NCI-H2107 treated with DMSO at 0.1 percent for 48 hours (cell line): ENCODE results near the gene SEMA3D.

Experiments used
- DNase-seq: peaks from one replicate; lab custom pipeline; 2025; ENCODE audit not compliant: unreplicated experiment; lab: John Stamatoyannopoulos, UW

SEMA3D gene

GRCh38 chr7:85081392-85081791 lies 105.5 kb downstream of the SEMA3D start:
- DNase-seq: no peak

- no peak for DNase-seq
These were observed 107.4 kb downstream of the SEMA3D start for GRCh38 chr7:85079434-85079833.

DNA sequence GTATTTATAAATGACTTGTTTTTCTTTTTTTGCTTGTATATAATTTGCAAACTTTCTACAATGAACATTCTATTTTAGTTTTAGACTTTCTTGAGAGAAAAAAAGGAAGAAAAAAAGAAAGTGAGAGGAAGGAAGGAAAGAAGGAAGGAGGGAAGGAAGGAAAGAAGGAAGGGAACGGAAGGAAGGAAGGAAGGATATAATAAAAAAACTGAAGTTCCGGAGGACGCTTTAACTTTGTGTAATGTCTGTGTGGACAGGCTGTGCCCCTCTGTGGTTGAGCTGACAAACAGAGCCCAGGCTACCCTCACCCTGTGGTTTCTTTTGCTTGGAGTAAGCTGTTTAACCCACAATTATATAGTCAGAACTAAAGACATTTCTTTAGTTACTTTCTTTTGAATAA lies 108.7 kb downstream of the SEMA3D start:
- DNase-seq: no peak

DNA sequence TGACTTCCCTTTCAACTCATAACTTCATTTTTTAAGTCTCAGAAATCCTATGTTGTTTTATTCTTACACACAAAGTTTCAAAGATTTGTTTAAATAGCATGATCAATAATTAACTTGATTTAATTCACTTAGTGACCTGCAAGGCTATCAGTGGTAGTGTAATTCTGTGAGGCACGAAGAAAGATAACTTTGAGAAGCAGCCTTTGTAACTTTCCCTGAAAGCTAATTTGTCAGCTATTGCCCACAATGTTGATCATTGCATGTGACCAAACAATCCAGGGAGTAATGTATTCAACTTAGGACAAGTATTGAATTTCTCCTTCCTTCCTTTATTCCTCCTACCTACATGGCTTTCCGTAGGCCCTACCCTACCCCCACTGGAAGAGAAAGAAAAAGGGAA lies 111.0 kb downstream of the SEMA3D start:
- DNase-seq: no peak

DNA sequence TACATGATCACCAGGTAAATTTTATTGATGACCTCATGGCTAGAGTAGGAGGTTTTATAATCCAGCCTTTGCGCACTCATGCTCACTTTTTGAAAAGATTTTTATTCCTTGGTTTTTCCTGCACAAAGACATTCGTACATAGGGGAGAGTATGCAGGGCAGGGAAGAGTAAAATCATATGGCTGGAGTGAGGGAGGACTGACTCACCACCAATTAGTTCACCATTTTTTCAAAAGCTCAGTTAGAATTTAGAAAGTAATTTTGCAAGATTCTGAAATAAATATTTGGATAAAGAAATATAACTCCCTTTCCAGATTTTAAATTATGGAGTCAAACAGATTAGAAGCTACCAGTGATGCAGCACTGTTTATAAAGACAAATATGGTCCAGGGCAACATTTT lies 111.9 kb downstream of the SEMA3D start:
- no peak for DNase-seq

DNA sequence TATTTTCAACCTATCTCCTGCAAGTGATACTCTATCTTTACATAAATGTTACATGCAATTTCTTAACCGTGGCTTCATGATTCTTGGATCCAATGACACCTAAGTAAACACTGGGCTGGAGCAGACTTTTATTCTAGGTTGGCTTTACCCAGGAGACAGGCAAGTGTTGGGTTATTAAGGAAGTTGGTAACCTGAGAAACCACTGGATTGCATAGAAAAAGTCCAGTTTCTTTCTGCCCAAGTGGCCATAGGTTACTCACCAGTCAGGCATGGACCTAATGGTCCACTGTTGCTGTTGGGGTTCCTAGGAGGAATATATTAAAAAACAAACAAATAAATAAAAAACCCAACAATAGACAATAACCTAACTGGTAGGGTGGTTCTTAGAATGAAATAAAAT lies 112.8 kb downstream of the SEMA3D start:
- peak; percentile 40 for DNase-seq

- DNase-seq: peak; percentile 50
These were observed 115.8 kb downstream of the SEMA3D start for GRCh38 chr7:85070967-85071628.

GRCh38 chr7:85068799-85069198 lies 118.1 kb downstream of the SEMA3D start:
- DNase-seq: no peak

- DNase-seq: no peak
These were observed 119.5 kb downstream of the SEMA3D start for GRCh38 chr7:85067371-85067770.

GRCh38 chr7:85065888-85066485 lies 120.9 kb downstream of the SEMA3D start:
- no peak for DNase-seq

GRCh38 chr7:85065306-85065705 lies 121.5 kb downstream of the SEMA3D start:
- DNase-seq: no peak

DNA sequence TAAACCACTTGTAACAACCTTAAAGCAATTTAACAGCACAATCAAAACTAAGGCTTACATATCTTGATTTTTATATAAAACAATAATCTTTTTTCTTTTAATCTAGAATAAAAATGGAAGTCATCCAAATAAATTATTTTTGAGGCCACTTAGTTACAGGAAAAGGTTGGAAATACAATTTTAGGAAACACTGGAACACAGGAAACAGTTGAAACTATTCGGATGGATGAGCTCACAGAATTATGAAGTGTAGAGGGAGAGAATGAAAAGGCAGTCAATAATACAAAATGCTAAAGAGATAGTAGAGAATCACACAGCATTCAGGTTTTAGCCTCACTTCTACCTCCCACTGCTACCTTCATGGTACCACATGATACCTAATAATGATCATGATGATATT lies 124.2 kb downstream of the SEMA3D start:
- DNase-seq: no peak

DNA sequence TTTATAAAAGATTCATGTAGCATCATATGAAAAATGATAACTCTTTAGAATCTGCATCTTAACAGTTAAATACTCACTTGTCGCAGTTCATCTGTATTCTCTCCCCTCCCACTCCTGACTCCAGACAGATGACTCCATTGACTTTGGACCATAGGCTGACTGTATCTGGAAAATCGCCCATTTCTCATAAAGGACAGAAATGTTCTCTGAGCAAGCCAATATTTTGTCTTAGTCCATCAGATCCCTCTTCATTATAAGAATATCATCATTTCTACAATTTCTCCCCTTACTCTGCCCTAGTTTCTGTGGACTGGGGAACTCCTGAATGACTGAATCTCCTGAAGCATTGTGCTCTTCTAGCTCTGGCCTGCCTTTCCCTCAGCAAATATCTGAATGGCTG lies 125.4 kb downstream of the SEMA3D start:
- no peak for DNase-seq

DNA sequence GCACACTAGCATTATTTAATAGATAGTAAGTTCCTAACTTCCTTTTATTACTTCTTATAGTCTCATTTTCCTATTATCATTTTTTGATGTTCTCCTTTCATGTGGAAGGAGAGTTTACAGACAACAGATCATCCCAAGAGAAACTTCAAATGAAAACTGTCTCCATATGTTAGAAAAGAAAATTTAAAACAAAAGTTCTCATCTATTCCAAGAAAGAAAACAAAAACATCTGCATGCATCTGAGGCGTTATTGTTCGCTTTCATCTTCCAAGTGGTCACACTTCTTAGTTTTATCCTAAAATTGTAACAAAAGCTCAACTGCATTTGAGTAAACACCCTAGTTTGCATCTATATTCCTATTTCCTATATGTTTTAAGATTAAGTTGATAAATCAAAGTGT lies 126.2 kb downstream of the SEMA3D start:
- no peak for DNase-seq

DNA sequence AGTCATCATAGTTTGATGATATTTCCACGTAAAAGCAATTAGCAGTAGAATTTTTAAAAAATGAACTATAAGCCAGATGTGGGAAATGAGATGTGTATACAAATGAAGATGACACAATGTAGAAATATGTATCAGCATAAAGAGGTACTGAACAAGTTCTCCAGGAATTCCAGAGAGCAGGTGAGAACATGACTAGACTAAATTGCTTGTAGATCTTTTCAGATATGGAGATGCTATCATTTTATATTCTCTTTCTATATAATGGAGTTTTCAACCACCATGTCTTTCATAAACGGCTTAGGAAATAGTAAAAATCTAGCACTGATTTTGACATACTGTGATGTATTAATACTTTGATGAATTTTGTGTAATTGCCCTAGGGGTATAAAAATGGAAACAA lies 130.9 kb downstream of the SEMA3D start:
- DNase-seq: no peak

- DNase-seq: no peak
These were observed 131.7 kb downstream of the SEMA3D start for GRCh38 chr7:85055196-85055595.

DNA sequence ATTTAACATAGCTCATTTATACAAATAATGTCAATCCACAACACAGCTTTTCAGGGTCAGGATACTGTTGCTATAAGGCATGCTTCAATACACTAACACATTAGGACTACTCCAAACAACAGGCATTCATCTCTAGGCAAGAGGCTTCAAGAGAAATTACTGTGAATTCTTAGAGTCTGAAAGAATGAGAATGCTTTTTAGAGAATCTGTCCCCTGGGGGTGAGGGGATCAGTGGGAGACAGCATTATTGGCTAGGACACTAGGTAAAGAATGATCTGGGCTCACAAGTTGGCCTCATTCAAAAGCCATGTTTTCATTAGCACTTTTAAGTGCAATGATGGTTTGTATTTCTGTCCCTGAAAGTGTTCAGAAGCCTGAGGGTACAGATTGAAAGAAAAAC lies 132.6 kb downstream of the SEMA3D start:
- DNase-seq: no peak

DNA sequence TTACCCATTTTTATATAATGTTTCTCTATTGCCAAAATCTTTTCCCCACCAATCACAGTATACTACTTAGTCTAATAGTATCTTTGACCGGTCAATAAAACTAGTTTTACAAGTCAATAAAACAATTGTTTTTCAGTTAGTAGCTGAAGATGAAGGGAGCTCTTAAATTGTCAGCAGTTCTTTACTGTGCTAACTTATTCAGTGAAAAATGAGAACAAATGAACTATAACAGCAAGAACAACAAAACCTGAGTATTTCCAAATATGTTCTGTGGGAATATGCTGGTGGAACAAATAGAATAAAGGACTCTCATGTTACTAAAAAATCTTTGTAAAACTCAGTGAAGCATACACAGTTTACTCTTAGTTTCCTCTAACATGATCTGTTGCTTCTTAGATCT lies 134.0 kb downstream of the SEMA3D start:
- no peak for DNase-seq

GRCh38 chr7:85052056-85052737 lies 134.7 kb downstream of the SEMA3D start:
- no peak for DNase-seq

GRCh38 chr7:85046534-85046933 lies 140.3 kb downstream of the SEMA3D start:
- no peak for DNase-seq

GRCh38 chr7:85041605-85042216 lies 145.1 kb downstream of the SEMA3D start:
- peak; percentile 84 for DNase-seq
